Coronary artery (tissue), 2 donors: ENCODE results near the gene HTR2C.
A peak's percentile ranks its signal among the peaks of the same experiment; 100 is the strongest.

ENCODE experiments used
- DNase-seq: peaks from one replicate; pipeline ENCODE4 v3.0.0-alpha.2; 2017; ENCODE audit warnings: low spot score
- H3K27ac ChIP-seq, 2 donors: fragments of 200-600 bp; sonication (generic); one replicate each; pipeline ENCODE4 v1.5.1; 2016 to 2019
- H3K4me3 ChIP-seq: fragments of 200-600 bp; sonication (generic); 2 replicates; pipeline ENCODE4 v1.5.1; 2016; ENCODE audit warnings: mild to moderate bottlenecking, moderate library complexity
- TF ChIP-seq, protein P1 (sequence below): fragments of 200-600 bp; sonication (generic); IDR thresholded peaks from one replicate; pipeline ENCODE4 v1.5.1; 2019; ENCODE audit warnings: antibody characterized with exemption

Gene HTR2C

DNA sequence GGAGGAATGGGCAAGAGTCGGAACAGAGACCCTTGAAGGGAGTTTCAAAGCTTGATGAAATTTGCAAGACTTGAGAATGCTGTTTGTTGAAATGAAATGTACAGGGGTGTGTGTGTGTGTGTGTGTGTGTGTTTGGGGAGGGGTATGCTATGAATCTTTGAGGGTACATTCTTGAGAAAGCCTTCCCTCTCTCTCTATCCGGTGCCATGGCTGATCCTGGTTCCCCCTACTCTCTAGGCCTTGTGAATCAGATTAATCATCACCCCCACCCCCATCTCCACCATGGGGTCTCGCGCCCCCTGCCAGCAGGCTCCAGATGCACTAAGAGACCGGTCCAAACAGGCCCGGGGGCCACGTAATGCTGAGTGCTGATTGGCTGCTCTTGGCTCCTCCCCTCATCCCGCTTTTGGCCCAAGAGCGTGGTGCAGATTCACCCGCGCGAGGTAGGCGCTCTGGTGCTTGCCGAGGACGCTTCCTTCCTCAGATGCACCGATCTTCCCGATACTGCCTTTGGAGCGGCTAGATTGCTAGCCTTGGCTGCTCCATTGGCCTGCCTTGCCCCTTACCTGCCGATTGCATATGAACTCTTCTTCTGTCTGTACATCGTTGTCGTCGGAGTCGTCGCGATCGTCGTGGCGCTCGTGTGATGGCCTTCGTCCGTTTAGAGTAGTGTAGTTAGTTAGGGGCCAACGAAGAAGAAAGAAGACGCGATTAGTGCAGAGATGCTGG, at the start of gene HTR2C:
Gene HTR2C (plus strand): TSS at position 441 of the 729 bp plus-strand sequence. CDS start 142,851 bp downstream, outside the sequence.
- TF ChIP-seq, protein P1, sequence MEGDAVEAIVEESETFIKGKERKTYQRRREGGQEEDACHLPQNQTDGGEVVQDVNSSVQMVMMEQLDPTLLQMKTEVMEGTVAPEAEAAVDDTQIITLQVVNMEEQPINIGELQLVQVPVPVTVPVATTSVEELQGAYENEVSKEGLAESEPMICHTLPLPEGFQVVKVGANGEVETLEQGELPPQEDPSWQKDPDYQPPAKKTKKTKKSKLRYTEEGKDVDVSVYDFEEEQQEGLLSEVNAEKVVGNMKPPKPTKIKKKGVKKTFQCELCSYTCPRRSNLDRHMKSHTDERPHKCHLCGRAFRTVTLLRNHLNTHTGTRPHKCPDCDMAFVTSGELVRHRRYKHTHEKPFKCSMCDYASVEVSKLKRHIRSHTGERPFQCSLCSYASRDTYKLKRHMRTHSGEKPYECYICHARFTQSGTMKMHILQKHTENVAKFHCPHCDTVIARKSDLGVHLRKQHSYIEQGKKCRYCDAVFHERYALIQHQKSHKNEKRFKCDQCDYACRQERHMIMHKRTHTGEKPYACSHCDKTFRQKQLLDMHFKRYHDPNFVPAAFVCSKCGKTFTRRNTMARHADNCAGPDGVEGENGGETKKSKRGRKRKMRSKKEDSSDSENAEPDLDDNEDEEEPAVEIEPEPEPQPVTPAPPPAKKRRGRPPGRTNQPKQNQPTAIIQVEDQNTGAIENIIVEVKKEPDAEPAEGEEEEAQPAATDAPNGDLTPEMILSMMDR = no peak
- H3K27ac ChIP-seq = no peak within 1 kb of the TSS
- peak within 1 kb of the TSS; percentile 45 for H3K4me3 ChIP-seq

DNA sequence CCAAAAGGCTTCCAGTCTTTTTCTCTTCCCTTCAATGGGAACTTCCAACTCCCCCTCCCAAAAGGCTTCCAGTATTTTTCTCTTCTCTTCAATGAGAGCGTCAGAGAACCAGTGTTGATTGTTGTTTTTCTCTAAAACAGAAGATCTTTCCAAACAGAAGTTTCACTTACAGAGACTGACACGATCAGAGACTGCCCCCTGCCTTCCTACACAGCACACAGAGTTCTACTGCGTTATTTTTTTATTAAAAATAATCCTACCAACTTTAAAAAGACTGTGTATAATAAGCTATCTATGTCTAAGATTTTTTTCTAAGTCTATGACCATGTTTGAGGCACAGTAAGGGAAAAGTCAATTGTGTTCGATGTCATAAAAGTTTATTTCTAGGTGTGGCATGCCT, 3.5 kb upstream of the HTR2C start:
- Histone ChIP-seq H3K4me3 (no peak overlapping the region), H3K27ac (no peak overlapping the region)
- TF ChIP-seq, protein P1 = no peak
- no peak for DNase-seq

More for the DNA sequence above, at the start of gene HTR2C:
- DNase-seq = no peak

DNA sequence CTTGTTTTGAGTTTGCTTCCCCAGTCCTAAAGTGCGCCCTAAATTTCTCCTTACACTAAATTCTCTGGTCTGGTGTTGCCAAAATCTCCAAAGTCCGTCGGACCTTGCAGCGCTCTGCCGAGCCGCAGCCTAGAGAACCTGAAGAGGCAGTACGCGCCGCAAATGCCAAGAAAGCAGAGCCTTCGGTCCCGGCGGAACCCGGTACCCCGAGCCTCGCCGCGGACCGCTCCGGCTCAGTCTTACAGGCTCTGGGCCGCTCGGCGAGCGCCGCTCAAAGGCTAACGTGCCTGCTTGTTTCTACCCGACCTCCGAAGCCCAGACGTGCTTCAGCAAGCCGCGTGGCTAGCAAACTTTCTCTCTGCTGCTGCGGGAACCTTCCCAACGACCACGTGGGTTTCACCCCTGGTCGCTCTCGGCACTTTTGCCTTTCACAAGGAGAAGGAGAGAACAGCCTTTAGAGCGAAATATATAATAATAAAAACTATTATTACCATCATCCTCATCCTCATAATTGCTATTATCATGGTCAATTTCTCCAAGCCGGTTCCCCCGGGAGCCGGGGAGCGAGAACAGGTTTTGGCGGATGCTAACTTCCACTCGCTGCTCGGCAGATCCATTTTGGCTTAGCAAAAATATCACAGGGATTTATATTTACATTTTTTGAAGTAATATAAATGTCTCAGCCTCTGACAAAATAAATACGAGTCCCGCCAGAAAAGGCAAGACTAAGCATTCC, 2.2 kb upstream of the HTR2C start:
- TF ChIP-seq, protein P1 = no peak
- Histone ChIP-seq H3K27ac (no peak overlapping the region), H3K4me3 (peak overlapping the region; percentile 44)
- no peak for DNase-seq

GRCh38 chrX:114582264-114582632, 1.6 kb upstream of the HTR2C start:
- no peak overlapping the region for H3K4me3 ChIP-seq
- TF ChIP-seq, protein P1 = no peak
- DNase-seq = no peak
- H3K27ac ChIP-seq = no peak overlapping the region

- H3K27ac ChIP-seq = no peak overlapping the region
- TF ChIP-seq, protein P1 = no peak
- H3K4me3 ChIP-seq = no peak overlapping the region
- no peak for DNase-seq
These were observed 1.0 kb upstream of the HTR2C start for GRCh38 chrX:114582698-114583395.

DNA sequence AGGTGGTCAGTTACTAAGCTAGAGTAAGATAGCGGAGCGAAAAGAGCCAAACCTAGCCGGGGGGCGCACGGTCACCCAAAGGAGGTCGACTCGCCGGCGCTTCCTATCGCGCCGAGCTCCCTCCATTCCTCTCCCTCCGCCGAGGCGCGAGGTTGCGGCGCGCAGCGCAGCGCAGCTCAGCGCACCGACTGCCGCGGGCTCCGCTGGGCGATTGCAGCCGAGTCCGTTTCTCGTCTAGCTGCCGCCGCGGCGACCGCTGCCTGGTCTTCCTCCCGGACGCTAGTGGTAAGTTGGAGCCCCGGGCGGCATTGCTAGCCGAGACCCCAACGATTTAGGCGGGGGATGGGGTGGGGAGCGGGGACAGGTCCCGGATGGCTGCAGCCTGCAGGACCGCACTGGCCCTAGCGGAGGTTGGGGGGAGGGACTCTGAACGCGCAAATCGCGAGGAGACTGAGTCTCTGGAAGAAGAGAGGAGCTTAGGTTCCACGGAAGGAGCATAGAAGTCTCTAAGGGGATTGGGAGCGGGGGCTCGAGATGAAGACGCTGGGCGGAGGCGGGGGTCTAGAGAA, 573 bp downstream of the HTR2C start:
- Histone ChIP-seq H3K27ac (no peak overlapping the region), H3K4me3 (peak overlapping the region; percentile 45)
- TF ChIP-seq, protein P1 = no peak
- DNase-seq = no peak
